K562 (cell line): ENCODE data around the gene SMYD1. TPM values are rescaled to one million over a fixed set of nuclear protein-coding genes. Genes with fewer than 3 reads are reported as not detected.

Source experiments
- ASH1L ChIP-seq: fragments of 450-650 bp; IDR thresholded peaks from 2 replicates; pipeline ENCODE4 v1.6.1; 2018; ENCODE audit warnings: borderline replicate concordance, mild to moderate bottlenecking, low read depth; ENCODE audit not compliant: partially characterized antibody
- CBX5 ChIP-seq: IDR thresholded peaks from 2 replicates; pipeline ENCODE4 v1.6.1; 2014; ENCODE audit warnings: low read depth, borderline replicate concordance
- CC2D1A ChIP-seq: fragments of 450-650 bp; IDR thresholded peaks from 2 replicates; pipeline ENCODE4 v1.6.1; 2017; ENCODE audit warnings: mild to moderate bottlenecking
- CSDE1 ChIP-seq, 2 experiments: fragments of 450-650 bp; IDR thresholded peaks; 2 replicates each; pipeline ENCODE4 v1.6.1; 2016; ENCODE audit warnings: mild to moderate bottlenecking in 1 of 2
- GTF2E2 ChIP-seq: fragments of 200-800 bp; sonication (Bioruptor generic); IDR thresholded peaks from 2 replicates; pipeline ENCODE4 v1.6.1; 2016; ENCODE audit warnings: missing genetic modification characterization, missing compliant biosample characterization
- HNRNPUL1 ChIP-seq: fragments of 200-400 bp; formaldehyde crosslinking; IDR thresholded peaks from 2 replicates; pipeline ENCODE4 v1.6.1; 2017; ENCODE audit warnings: low read length
- NFXL1 ChIP-seq: fragments of 450-650 bp; formaldehyde crosslinking; IDR thresholded peaks from 2 replicates; pipeline ENCODE4 v1.4.0; 2021; ENCODE audit warnings: mild to moderate bottlenecking
- RCOR1 ChIP-seq, 2 experiments: IDR thresholded peaks; 2 replicates each; pipeline ENCODE4 v1.6.1; 2012; ENCODE audit warnings: low read depth in 2 of 2, low read length in 2 of 2, borderline replicate concordance in 1 of 2, improper control_type of control experiment in 1 of 2
- ZBTB33 ChIP-seq: sonication (generic); formaldehyde crosslinking; IDR thresholded peaks from 2 replicates; pipeline ENCODE4 v1.8.1; 2023; ENCODE audit warnings: mild to moderate bottlenecking, missing genetic modification reagents
- ZBTB9 ChIP-seq: fragments of 450-650 bp; formaldehyde crosslinking; IDR thresholded peaks from 2 replicates; pipeline ENCODE4 v1.4.0; 2020; ENCODE audit warnings: mild to moderate bottlenecking, moderate library complexity
- ZNF3 ChIP-seq: fragments of 250-450 bp; sonication (Bioruptor Pico); IDR thresholded peaks from 2 replicates; pipeline ENCODE4 v1.5.0; 2021; ENCODE audit warnings: mild to moderate bottlenecking, moderate library complexity
- ZNF407 ChIP-seq: fragments of 450-650 bp; IDR thresholded peaks from 2 replicates; pipeline ENCODE4 v1.6.1; 2016; ENCODE audit warnings: low read depth
- ZNF584 ChIP-seq: fragments of 200-800 bp; sonication (Bioruptor generic); IDR thresholded peaks from 2 replicates; pipeline ENCODE4 v1.6.1; 2016; ENCODE audit warnings: low read depth, mild to moderate bottlenecking, missing genetic modification characterization, missing compliant biosample characterization
- ZNF699 ChIP-seq: fragments of 250-450 bp; sonication (Bioruptor Pico); IDR thresholded peaks from 2 replicates; pipeline ENCODE4 v1.8.0; 2021; ENCODE audit warnings: mild to moderate bottlenecking, moderate library complexity; ENCODE audit not compliant: insufficient replicate concordance
- polyA plus RNA-seq, 8 experiments: library from polyadenylated mRNA; depleted of rRNA in 4 of 8; stranded (reverse) in 5 of 8; unstranded in 3 of 8; fragments of >200 nt; fragmentation: Nextera tagmentation in 2 of 8; fragmentation: Illumina TruSeq in 1 of 8; extraction: Ambion mirVana in 2 of 8; extraction: Trizol in 1 of 8; gene quantifications; 2 replicates each; pipeline versions ENCODE4 v1.2.1 to v1.2.3, GENCODE V29; 2011 to 2014; ENCODE audit warnings: inconsistent platforms in 1 of 8, missing spikeins in 1 of 8
- total RNA-seq, 7 experiments: library from RNA; depleted of rRNA in 6 of 7; stranded (reverse); fragments of >200 nt in 6 of 7; fragmentation: Illumina TruSeq in 2 of 7; extraction: Trizol in 2 of 7; gene quantifications; 2 replicates each; pipeline versions ENCODE4 v1.2.1 to v1.2.3, GENCODE V29; 2011 to 2021; ENCODE audit warnings: low replicate concordance in 1 of 7

The SMYD1 gene
- total and polyA plus RNA-seq, 9 of the 15 experiments (the other 6 are each of a cell fraction or from before 2014, with no cell fraction given): not detected

- TF ChIP-seq ZNF407 (no peak), ZBTB33 (no peak), ZNF699 (CRISPR knock-in tag) (no peak), ZBTB9 (CRISPR knock-in tag) (no peak), GTF2E2 (no peak), CC2D1A (no peak), ASH1L (no peak), RCOR1 (IDR thresholded peaks at IDR 0.05; ENCODE audit: borderline replicate concordance in 1 of 2, low read depth in 2 of 2, low read length in 2 of 2) (peak; percentile 70 to 71; a peak in 3 of 4 replicates), ZNF584 (CRISPR knock-in tag) (no peak), HNRNPUL1 (no peak), CBX5 (no peak), CSDE1 (IDR thresholded peaks at IDR 0.05) (no peak), ZNF3 (CRISPR knock-in tag) (no peak), NFXL1 (no peak)
These were observed 10.2 kb upstream of the SMYD1 start (continued) for GRCh38 chr2:88057437-88057844.
